ENCODE data around the gene IHH. TPM values are rescaled to one million over a fixed set of nuclear protein-coding genes. Genes with fewer than 3 reads are reported as not detected.

IHH gene
- polyA plus RNA-seq, 3 donors: not detected

- peaks cover 11% of the 10 kb centered on the region for H3K4me1 Mint-ChIP-seq
- no peaks in the 10 kb centered on the region for H3K9me3 ChIP-seq (replicated peaks in 1 of 2; ENCODE audit: control insufficient read depth in 1 of 2, insufficient read depth in 1 of 2, low read length in 2 of 2)
- H3K36me3 ChIP-seq (replicated peaks in 1 of 2; ENCODE audit: control insufficient read depth in 1 of 2, insufficient read depth in 2 of 2, low read length in 2 of 2): no peaks in the 10 kb centered on the region
- no peak overlapping the region for H3K4me3 ChIP-seq (replicated peaks in 1 of 3; ENCODE audit: low read depth in 2 of 3, low read length in 3 of 3)
- H3K27ac ChIP-seq (ENCODE audit: low read depth in 1 of 2, low read length in 2 of 2): no peak overlapping the region
- peaks cover 10 to 26% (median 21%) of the 10 kb centered on the region in 3 donors for H3K27me3 Mint-ChIP-seq (ENCODE audit: low read depth in 3 of 3)
- no peaks in the 10 kb centered on the region for H3K9me3 Mint-ChIP-seq
- no peak overlapping the region for H3K4me2 ChIP-seq (replicated peaks; ENCODE audit: extremely low read depth, low read length, poor library complexity, severe bottlenecking)
- H2AFZ ChIP-seq (ENCODE audit: insufficient read depth, low read depth, low read length, poor library complexity, severe bottlenecking): no peak overlapping the region
- no peaks in the 10 kb centered on the region for H4K20me1 ChIP-seq (ENCODE audit: insufficient read depth, low read length)
- H3K9ac ChIP-seq (ENCODE audit: insufficient read depth, low read length, poor library complexity, severe bottlenecking): no peak overlapping the region
- intact Hi-C loops (cut with micrococcal nuclease): no loop called here
- H3K79me2 ChIP-seq (ENCODE audit: insufficient read depth, low read length): no peaks in the 10 kb centered on the region
- no peaks in the 10 kb centered on the region for H3K36me3 Mint-ChIP-seq
- no peak overlapping the region for H3K4me3 Mint-ChIP-seq
- no peaks in the 10 kb centered on the region for H3K27me3 ChIP-seq (ENCODE audit: control insufficient read depth in 2 of 2, insufficient read depth in 2 of 2, low read length in 2 of 2)
- no peak overlapping the region for H3K27ac Mint-ChIP-seq
- no peak for TF ChIP-seq CTCF (IDR thresholded peaks at IDR 0.05)
- 98% methylated on average over 4 of the region's 14 CpGs for WGBS (ENCODE audit: insufficient coverage)
- no peak for DNase-seq
- H3K4me1 ChIP-seq (ENCODE audit: control insufficient read depth in 1 of 2, insufficient read depth in 2 of 2, low read length in 2 of 2): peaks cover 11 to 17% of the 10 kb centered on the region in 2 donors
These were observed 43.4 kb downstream of the IHH start for GRCh38 chr2:219017201-219017931.

- no peak overlapping the region for H3K27ac Mint-ChIP-seq
- TF ChIP-seq CTCF (IDR thresholded peaks at IDR 0.05): no peak
- H3K27me3 ChIP-seq (ENCODE audit: control insufficient read depth in 2 of 2, insufficient read depth in 2 of 2, low read length in 2 of 2): no peaks in the 10 kb centered on the region
- H3K9me3 Mint-ChIP-seq: no peaks in the 10 kb centered on the region
- H3K36me3 ChIP-seq (replicated peaks in 1 of 2; ENCODE audit: control insufficient read depth in 1 of 2, insufficient read depth in 2 of 2, low read length in 2 of 2): no peaks in the 10 kb centered on the region
- no peak overlapping the region for H3K4me3 ChIP-seq (replicated peaks in 1 of 3; ENCODE audit: low read depth in 2 of 3, low read length in 3 of 3)
- H4K20me1 ChIP-seq (ENCODE audit: insufficient read depth, low read length): no peaks in the 10 kb centered on the region
- H3K27me3 Mint-ChIP-seq (ENCODE audit: low read depth in 3 of 3): peaks cover 10 to 27% (median 21%) of the 10 kb centered on the region in 3 donors
- no peak for DNase-seq
- no peaks in the 10 kb centered on the region for H3K36me3 Mint-ChIP-seq
- H3K9ac ChIP-seq (ENCODE audit: insufficient read depth, low read length, poor library complexity, severe bottlenecking): no peak overlapping the region
- H3K27ac ChIP-seq (ENCODE audit: low read depth in 1 of 2, low read length in 2 of 2): no peak overlapping the region
- H3K4me1 Mint-ChIP-seq: peaks cover 11% of the 10 kb centered on the region
- H3K79me2 ChIP-seq (ENCODE audit: insufficient read depth, low read length): no peaks in the 10 kb centered on the region
- H3K9me3 ChIP-seq (replicated peaks in 1 of 2; ENCODE audit: control insufficient read depth in 1 of 2, insufficient read depth in 1 of 2, low read length in 2 of 2): no peaks in the 10 kb centered on the region
- H3K4me3 Mint-ChIP-seq: no peak overlapping the region
- 95% methylated on average over 5 of the region's 11 CpGs for WGBS (ENCODE audit: insufficient coverage)
- peaks cover 11 to 17% of the 10 kb centered on the region in 2 donors for H3K4me1 ChIP-seq (ENCODE audit: control insufficient read depth in 1 of 2, insufficient read depth in 2 of 2, low read length in 2 of 2)
- H3K4me2 ChIP-seq (replicated peaks; ENCODE audit: extremely low read depth, low read length, poor library complexity, severe bottlenecking): no peak overlapping the region
- H2AFZ ChIP-seq (ENCODE audit: insufficient read depth, low read depth, low read length, poor library complexity, severe bottlenecking): no peak overlapping the region
- intact Hi-C loops (cut with micrococcal nuclease): no loop called here
These were observed 44.0 kb downstream of the IHH start for GRCh38 chr2:219016721-219017120.

All from CD14-positive monocyte (primary cell).